ENCODE data around the gene FRMPD4. TPM values are rescaled to one million over a fixed set of nuclear protein-coding genes. Genes with fewer than 3 reads are reported as not detected.

Gene FRMPD4
- total RNA-seq, 2 donors from 2014 or later = 0.02 to 0.35 TPM

DNA sequence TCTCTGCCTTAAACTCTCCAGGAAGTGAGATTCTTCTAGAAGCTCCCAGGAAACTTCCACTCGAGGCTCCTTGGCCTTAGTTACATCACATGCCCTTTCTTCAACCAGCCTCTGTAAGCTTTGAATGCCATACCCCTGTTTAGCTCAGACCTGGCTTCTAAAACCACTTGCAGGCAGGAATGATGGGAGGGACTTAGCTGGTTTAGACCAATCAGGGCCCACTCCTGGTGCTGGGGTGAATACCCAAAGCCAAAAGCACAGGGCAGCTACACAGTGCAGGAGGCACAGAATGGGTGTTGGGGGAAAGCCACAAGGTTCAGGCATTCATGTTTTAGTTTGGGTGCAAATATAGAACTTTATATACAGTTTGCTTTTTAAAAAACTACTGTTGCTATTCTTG, 296.2 kb downstream of the FRMPD4 start:
- intact Hi-C loops (cut with DNase I) = no loop called here
- TF ChIP-seq CTCF (IDR thresholded peaks at IDR 0.05) = no peak
- DNase-seq = no peak
- Histone ChIP-seq H3K27ac (no peak overlapping the region), H3K4me1 (no peaks in the 10 kb centered on the region), H3K4me3 (no peak overlapping the region), H3K9ac (ENCODE audit: low read depth in 2 of 2, low read length in 2 of 2) (no peak overlapping the region), H3K9me3 (no peaks in the 10 kb centered on the region), H3K36me3 (no peaks in the 10 kb centered on the region), H3K27me3 (no peaks in the 10 kb centered on the region)

GRCh38 chrX:12439416-12439815, 301.1 kb downstream of the FRMPD4 start:
- H3K4me1 ChIP-seq = no peaks in the 10 kb centered on the region
- intact Hi-C loops (cut with DNase I) = no loop called here
- H3K9ac ChIP-seq (ENCODE audit: low read depth in 2 of 2, low read length in 2 of 2) = no peak overlapping the region
- no peaks in the 10 kb centered on the region for H3K27me3 ChIP-seq
- no peaks in the 10 kb centered on the region for H3K36me3 ChIP-seq
- no peak for TF ChIP-seq CTCF (IDR thresholded peaks at IDR 0.05)
- no peaks in the 10 kb centered on the region for H3K9me3 ChIP-seq
- no peak overlapping the region for H3K27ac ChIP-seq
- DNase-seq = no peak
- no peak overlapping the region for H3K4me3 ChIP-seq

DNA sequence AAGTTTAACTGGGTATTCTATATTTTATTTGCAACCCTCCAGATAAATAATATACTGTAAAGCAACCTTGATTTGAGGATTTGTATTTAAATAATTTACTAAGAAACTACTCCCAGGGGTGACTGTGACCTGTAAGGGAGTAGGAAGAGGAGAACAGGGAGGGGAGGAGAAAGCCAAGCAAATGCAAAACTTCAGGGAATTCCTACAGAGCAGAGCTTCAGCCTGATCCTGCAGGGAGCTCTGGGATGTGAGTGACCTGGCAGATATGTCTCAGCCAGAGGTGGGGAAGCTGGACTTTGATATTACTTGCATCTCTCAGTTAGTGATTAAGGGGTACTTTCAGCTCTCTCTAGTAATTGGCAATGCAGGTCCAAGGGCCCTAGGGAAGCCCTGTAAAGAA, 302.0 kb downstream of the FRMPD4 start:
- Histone ChIP-seq H3K9ac (ENCODE audit: low read depth in 2 of 2, low read length in 2 of 2) (no peak overlapping the region), H3K27ac (no peak overlapping the region), H3K9me3 (no peaks in the 10 kb centered on the region), H3K36me3 (no peaks in the 10 kb centered on the region), H3K4me3 (no peak overlapping the region), H3K27me3 (no peaks in the 10 kb centered on the region), H3K4me1 (no peaks in the 10 kb centered on the region)
- intact Hi-C loops (cut with DNase I) = no loop called here
- no peak for TF ChIP-seq CTCF (IDR thresholded peaks at IDR 0.05)
- DNase-seq = no peak

GRCh38 chrX:12441381-12442128, 303.3 kb downstream of the FRMPD4 start:
- H3K9me3 ChIP-seq = no peaks in the 10 kb centered on the region
- no peaks in the 10 kb centered on the region for H3K27me3 ChIP-seq
- H3K36me3 ChIP-seq = no peaks in the 10 kb centered on the region
- no peak overlapping the region for H3K27ac ChIP-seq
- DNase-seq = no peak
- H3K9ac ChIP-seq (ENCODE audit: low read depth in 2 of 2, low read length in 2 of 2) = no peak overlapping the region
- intact Hi-C loops (cut with DNase I) = no loop called here
- TF ChIP-seq CTCF (IDR thresholded peaks at IDR 0.05) = no peak
- H3K4me3 ChIP-seq = no peak overlapping the region
- no peaks in the 10 kb centered on the region for H3K4me1 ChIP-seq

DNA sequence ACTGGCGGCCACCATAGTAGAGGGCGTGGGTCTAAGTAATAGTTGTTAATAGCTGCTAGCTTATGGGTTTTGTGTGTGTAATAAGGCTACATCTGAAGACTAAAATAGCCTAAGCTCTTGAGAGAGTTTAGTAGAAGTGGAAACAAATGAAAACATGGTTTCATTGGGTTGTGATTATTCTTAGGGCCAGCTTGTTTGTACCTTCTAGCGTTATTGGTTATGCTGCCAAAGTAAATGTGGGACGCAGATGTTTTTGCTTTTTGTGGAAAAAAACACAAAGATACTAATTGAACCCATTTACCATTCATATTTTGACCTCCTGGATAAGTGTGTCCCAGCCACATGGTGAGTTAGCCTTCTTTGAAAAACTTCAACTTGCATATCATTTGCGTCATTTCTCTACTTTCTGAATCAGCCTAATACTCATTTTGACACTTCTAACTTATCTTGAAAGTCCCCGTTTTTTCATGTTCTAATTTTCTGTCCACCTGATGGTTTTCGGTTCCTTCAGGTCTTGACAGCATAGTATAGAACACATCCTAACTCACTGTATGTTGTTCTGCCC, 305.3 kb downstream of the FRMPD4 start:
- Histone ChIP-seq H3K4me1 (no peaks in the 10 kb centered on the region), H3K27ac (no peak overlapping the region), H3K27me3 (no peaks in the 10 kb centered on the region), H3K9me3 (no peaks in the 10 kb centered on the region), H3K36me3 (no peaks in the 10 kb centered on the region), H3K9ac (ENCODE audit: low read depth in 2 of 2, low read length in 2 of 2) (no peak overlapping the region), H3K4me3 (no peak overlapping the region)
- TF ChIP-seq CTCF (IDR thresholded peaks at IDR 0.05) = no peak
- DNase-seq = no peak
- intact Hi-C loops (cut with DNase I) = no loop called here
